CD4-positive, alpha-beta memory T cell (primary cell): ENCODE measurements around the gene KPNA1. TPM values are rescaled to one million over a fixed set of nuclear protein-coding genes. Genes with fewer than 3 reads are reported as not detected.
A peak's percentile ranks its signal among the peaks of the same experiment; 100 is the strongest.
"Not testable (repeated sequence)": the region's sequence is repeated elsewhere in the genome, so short reads cannot be mapped to it uniquely, and the experiment has no call there.

ENCODE experiments used
- CTCF ChIA-PET: fragments of 350-600 bp; sonication (Branson Sonifier 250); formaldehyde crosslinking; loops from one replicate; lab custom pipeline; 2021; ENCODE audit warnings: inconsistent platforms; ENCODE audit not compliant: partially characterized antibody; lab: Charles Lee
- POLR2A ChIA-PET: fragments of 350-600 bp; sonication (Branson Sonifier 250); formaldehyde crosslinking; loops from one replicate; lab custom pipeline; 2021; ENCODE audit not compliant: partially characterized antibody; lab: Charles Lee
- DNase-seq, 5 donors: peaks; one replicate each; pipeline versions ENCODE4 v3.0.0 to v3.0.0-alpha.2; 2020 to 2022; ENCODE audit warnings: mixed read lengths in 1 of 5
- H3K27ac ChIP-seq: one replicate; pipeline ENCODE4 v1.7.0; 2013; ENCODE audit warnings: low read depth, low read length
- H3K27me3 ChIP-seq: 2 replicates; pipeline ENCODE4 v1.7.0; 2013; ENCODE audit warnings: mild to moderate bottlenecking, low read length, moderate library complexity; ENCODE audit not compliant: insufficient read depth
- H3K36me3 ChIP-seq: 2 replicates; pipeline ENCODE4 v1.7.0; 2013; ENCODE audit warnings: mild to moderate bottlenecking, low read length, moderate library complexity; ENCODE audit not compliant: insufficient read depth
- H3K4me1 ChIP-seq: 2 replicates; pipeline ENCODE4 v1.7.0; 2013; ENCODE audit warnings: mild to moderate bottlenecking, low read length, moderate library complexity; ENCODE audit not compliant: insufficient read depth
- H3K4me3 ChIP-seq, 2 donors: one replicate each; pipeline ENCODE4 v1.7.0; 2013; ENCODE audit warnings: low read length in 2 of 2, mild to moderate bottlenecking in 1 of 2
- H3K9me3 ChIP-seq, 2 donors: one replicate each; pipeline ENCODE4 v1.7.0; 2013; ENCODE audit warnings: low read length in 2 of 2, control low read depth in 1 of 2; ENCODE audit not compliant: control insufficient read depth in 1 of 2
- H3K27ac Mint-ChIP-seq, 7 donors: one replicate each; pipeline ENCODE4 v1.8.0; 2020 to 2021; ENCODE audit warnings: mixed read lengths in 7 of 7, mild to moderate bottlenecking in 6 of 7, inconsistent platforms in 3 of 7, moderate library complexity in 3 of 7
- H3K27me3 Mint-ChIP-seq, 2 donors: one replicate each; pipeline ENCODE4 v1.8.0; 2020 to 2021; ENCODE audit warnings: mixed read lengths in 2 of 2
- H3K36me3 Mint-ChIP-seq, 2 donors: one replicate each; pipeline ENCODE4 v1.8.0; 2020 to 2021; ENCODE audit warnings: mixed read lengths in 2 of 2, inconsistent platforms in 1 of 2, mild to moderate bottlenecking in 1 of 2
- H3K4me1 Mint-ChIP-seq, 4 donors: one replicate each; pipeline ENCODE4 v1.8.0; 2020 to 2021; ENCODE audit warnings: mixed read lengths in 4 of 4, mild to moderate bottlenecking in 1 of 4
- H3K4me3 Mint-ChIP-seq, 8 donors: one replicate each; pipeline ENCODE4 v1.8.0; 2020 to 2021; ENCODE audit warnings: mixed read lengths in 8 of 8, mild to moderate bottlenecking in 7 of 8, moderate library complexity in 6 of 8, inconsistent platforms in 3 of 8
- H3K9me3 Mint-ChIP-seq, 8 donors: one replicate each; pipeline ENCODE4 v1.8.0; 2020 to 2021; ENCODE audit warnings: mixed read lengths in 8 of 8, mild to moderate bottlenecking in 5 of 8, inconsistent platforms in 3 of 8, moderate library complexity in 1 of 8
- intact Hi-C: fragments of 100-400 bp; cut with micrococcal nuclease; formaldehyde crosslinking; loops from one replicate; pipeline ENCODE4 v1.15.1; 2023
- polyA plus RNA-seq, 2 donors: library from polyadenylated mRNA; unstranded; fragments of 300-500 nt; fragmentation: Illumina TruSeq; gene quantifications; one replicate each; pipeline ENCODE4 v1.2.3, GENCODE V29; 2021
- total RNA-seq, 2 experiments: library from RNA; stranded (reverse); gene quantifications; one replicate each; pipeline ENCODE4 v1.2.3, GENCODE V29; 2021

KPNA1 gene
- total and polyA plus RNA-seq, 4 experiments from 2014 or later = 45.6 to 71.5 (median 59.4) TPM

DNA sequence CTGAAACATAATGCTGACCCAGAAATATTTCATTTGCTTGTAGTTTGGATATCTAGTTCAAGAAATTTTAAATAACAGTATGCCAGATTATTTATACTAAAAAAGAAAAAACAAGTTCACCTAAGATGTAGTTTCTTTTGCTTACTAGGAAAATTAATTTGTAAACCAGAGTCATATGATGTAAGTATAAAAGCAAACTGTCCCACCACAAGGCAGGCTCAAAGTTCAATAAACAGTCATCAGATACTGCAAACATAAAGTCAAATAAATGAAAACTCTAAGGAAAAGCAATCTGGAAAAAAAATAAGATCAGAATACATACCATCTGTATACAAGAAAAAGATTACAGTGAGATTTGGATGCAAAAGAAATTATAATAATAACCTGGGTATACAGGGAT lies 58.7 kb downstream of the KPNA1 start:
- no peaks in the 10 kb centered on the region for H3K9me3 ChIP-seq
- DNase-seq = no peak
- peaks cover 38% of the 10 kb centered on the region for H3K36me3 ChIP-seq
- Mint-ChIP-seq H3K36me3 (peaks cover 45 to 67% of the 10 kb centered on the region in 2 donors), H3K9me3 (no peaks in the 10 kb centered on the region), H3K27me3 (no peaks in the 10 kb centered on the region), H3K4me3 (no peak overlapping the region), H3K27ac (peak overlapping the region in 3 of 7 donors; percentile 52 to 78 (median 57)), H3K4me1 (peaks cover 0 to 3% (median 1%) of the 10 kb centered on the region in 4 donors)
- no peaks in the 10 kb centered on the region for H3K4me1 ChIP-seq
- H3K27ac ChIP-seq = no peak overlapping the region
- ChIA-PET POLR2A (no interaction called here), CTCF (no interaction called here)
- H3K4me3 ChIP-seq = no peak overlapping the region
- H3K27me3 ChIP-seq = no peaks in the 10 kb centered on the region
- intact Hi-C loops = no loop called here

DNA sequence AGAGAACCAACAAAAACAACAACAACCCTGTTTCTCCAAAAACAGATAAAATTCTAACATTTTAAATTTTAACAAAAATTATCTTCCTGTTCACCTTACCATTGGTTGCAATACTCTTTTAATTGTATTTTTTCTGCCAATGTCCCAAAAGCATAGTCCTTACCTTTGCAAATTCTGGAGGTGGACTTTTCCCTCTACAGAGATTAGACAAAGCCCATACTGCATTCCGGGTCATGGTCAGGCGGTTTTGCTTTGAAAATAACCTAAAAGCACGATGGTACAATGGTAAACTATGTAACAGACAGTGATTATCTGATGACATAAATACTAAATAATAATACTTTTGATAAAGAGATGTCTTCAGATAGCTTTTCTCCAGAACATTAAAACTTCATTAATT lies 63.4 kb downstream of the KPNA1 start:
- intact Hi-C loops = no loop called here
- no peak overlapping the region for H3K4me3 ChIP-seq
- no peak for DNase-seq
- no peaks in the 10 kb centered on the region for H3K4me1 ChIP-seq
- Mint-ChIP-seq H3K9me3 (peaks cover 0 to 5% (median 0%) of the 10 kb centered on the region in 8 donors), H3K4me1 (peaks cover 5 to 9% (median 7%) of the 10 kb centered on the region in 4 donors), H3K4me3 (no peak overlapping the region), H3K27me3 (no peaks in the 10 kb centered on the region), H3K36me3 (peaks cover 66 to 73% of the 10 kb centered on the region in 2 donors), H3K27ac (no peak overlapping the region)
- H3K9me3 ChIP-seq = no peaks in the 10 kb centered on the region
- H3K36me3 ChIP-seq = peaks cover 20% of the 10 kb centered on the region
- ChIA-PET CTCF (interaction anchor here (0.8 to 1.0 kb wide), 2 partner anchors 9 to 36 kb away, joined by 3 read pairs; partner anchors contain the start of gene WDR5B), POLR2A (interaction anchor here (0.6 kb wide), 1 partner anchor 61 kb away, joined by 3 read pairs; no protein-coding TSS in a partner anchor)
- H3K27ac ChIP-seq = no peak overlapping the region
- H3K27me3 ChIP-seq = no peaks in the 10 kb centered on the region

DNA sequence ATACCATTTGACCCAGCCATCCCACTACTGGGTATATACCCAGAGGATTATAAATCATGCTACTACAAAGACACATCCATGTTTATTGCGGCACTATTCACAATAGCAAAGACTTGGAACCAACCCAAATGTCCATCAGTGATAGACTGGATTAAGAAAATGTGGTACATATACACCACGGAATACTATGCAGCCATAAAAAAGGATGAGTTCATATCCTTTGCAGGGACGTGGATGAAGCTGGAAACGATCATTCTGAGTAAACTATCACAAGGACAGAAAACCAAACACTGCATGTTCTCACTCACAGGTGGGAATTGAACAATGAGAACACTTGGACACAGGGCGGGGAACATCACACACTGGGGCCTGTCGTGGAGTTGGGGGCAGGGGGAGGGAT lies 66.5 kb downstream of the KPNA1 start:
- intact Hi-C loops, H3K4me3 Mint-ChIP-seq, H3K4me1 ChIP-seq, CTCF ChIA-PET, POLR2A ChIA-PET, H3K4me3 ChIP-seq, H3K27me3 ChIP-seq, H3K9me3 ChIP-seq, H3K27ac ChIP-seq, H3K27me3 Mint-ChIP-seq, DNase-seq: not testable (repeated sequence)
- peak overlapping the region in 1 of 7 donors; percentile 15 for H3K27ac Mint-ChIP-seq
- H3K36me3 Mint-ChIP-seq = peaks cover 80 to 85% of the 10 kb centered on the region in 2 donors
- peaks cover 0 to 21% (median 3%) of the 10 kb centered on the region in 8 donors for H3K9me3 Mint-ChIP-seq
- peaks cover 14% of the 10 kb centered on the region for H3K36me3 ChIP-seq
- peaks cover 5 to 12% (median 8%) of the 10 kb centered on the region in 4 donors for H3K4me1 Mint-ChIP-seq

DNA sequence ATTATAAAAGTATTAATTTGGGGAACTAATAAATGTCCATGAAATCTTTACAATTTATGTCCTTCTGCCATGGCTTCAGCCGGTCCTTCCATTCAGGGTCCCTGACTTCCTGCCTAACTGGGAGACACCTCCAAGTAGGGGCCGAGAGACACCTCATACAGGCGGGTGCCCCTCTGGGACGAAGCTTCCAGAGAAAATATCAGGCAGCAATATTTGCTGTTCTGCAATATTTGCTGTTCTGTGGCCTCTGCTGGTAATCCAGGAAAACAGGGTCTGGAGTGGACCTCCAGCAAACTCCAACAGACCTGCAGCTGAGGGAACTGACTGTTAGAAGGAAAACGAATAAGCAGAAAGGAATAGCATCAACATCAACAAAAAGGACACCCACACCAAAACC lies 70.2 kb downstream of the KPNA1 start:
- intact Hi-C loops, H3K27me3 ChIP-seq, H3K4me3 Mint-ChIP-seq, H3K9me3 ChIP-seq, H3K27ac ChIP-seq, H3K27ac Mint-ChIP-seq, H3K27me3 Mint-ChIP-seq, H3K4me3 ChIP-seq, DNase-seq, H3K4me1 ChIP-seq, CTCF ChIA-PET, POLR2A ChIA-PET: not testable (repeated sequence)
- Mint-ChIP-seq H3K4me1 (peaks cover 5 to 15% (median 8%) of the 10 kb centered on the region in 4 donors), H3K36me3 (peaks cover 94 to 99% of the 10 kb centered on the region in 2 donors), H3K9me3 (peaks cover 0 to 21% (median 4%) of the 10 kb centered on the region in 8 donors)
- peaks cover 36% of the 10 kb centered on the region for H3K36me3 ChIP-seq

DNA sequence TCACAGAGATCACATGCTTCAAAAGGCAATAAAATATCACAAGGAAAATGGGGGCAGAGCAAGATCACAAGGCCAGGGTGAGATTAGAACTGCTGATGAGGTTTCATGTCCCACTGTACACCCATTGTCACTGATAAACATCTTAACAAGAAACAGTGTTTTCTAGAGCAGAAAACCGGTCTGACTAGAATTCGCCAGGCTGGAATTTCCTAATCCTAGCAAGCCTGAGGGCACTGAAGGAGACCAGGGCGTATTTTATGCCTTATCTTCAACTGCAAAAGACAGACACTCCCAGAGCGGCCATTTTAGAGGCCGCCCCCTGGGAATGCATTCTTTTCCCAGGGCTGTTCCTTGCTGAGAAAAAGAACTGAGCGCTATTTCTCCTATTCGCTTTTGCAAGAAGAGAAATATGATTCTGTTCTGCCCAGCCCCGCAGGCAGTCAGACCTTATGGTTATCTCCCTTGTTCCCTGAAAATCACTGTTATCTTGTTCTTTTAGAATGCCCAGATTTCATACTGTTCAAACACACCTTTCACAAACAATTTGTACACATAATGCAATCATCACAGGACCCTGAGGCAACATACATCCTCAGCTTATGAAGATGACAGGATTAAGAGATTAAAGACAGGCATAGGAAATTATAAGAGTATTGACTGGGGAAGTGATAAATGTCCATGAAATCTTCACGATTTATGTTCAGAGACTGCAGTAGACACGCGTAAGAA lies 70.8 kb downstream of the KPNA1 start:
- H3K27me3 Mint-ChIP-seq, H3K4me3 Mint-ChIP-seq, H3K27ac ChIP-seq, H3K9me3 ChIP-seq, H3K4me3 ChIP-seq, POLR2A ChIA-PET, DNase-seq, intact Hi-C loops, CTCF ChIA-PET, H3K27me3 ChIP-seq, H3K4me1 ChIP-seq: not testable (repeated sequence)
- H3K36me3 ChIP-seq = peaks cover 35% of the 10 kb centered on the region
- Mint-ChIP-seq H3K9me3 (peaks cover 0 to 21% (median 4%) of the 10 kb centered on the region in 8 donors), H3K4me1 (peaks cover 3 to 14% (median 8%) of the 10 kb centered on the region in 4 donors), H3K27ac (peak overlapping the region in 2 of 7 donors; percentile 23 to 75), H3K36me3 (peaks cover 92 to 96% of the 10 kb centered on the region in 2 donors)

DNA sequence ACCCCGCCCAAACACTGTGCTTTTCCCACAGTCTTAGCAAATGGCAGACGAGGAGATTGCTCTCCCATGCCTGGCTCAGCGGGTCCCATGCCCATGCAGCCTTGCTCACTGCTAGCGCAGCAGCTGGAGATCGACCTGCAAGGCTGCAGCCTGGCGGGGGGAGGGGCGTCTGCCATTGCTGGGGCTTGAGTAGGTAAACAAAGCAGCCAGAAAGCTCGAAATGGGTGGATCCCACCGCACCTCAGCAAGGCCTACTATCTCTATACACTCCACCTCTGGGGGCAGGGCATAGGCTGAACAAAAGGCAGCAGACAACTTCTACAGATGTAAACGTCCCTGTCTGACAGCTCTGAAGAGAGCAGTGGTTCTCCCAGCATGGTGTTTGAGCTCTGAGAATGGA lies 71.6 kb downstream of the KPNA1 start:
- POLR2A ChIA-PET = interaction anchor here (0.8 kb wide), 1 partner anchor 51 kb away, joined by 3 read pairs; no protein-coding TSS in a partner anchor
- H3K27ac ChIP-seq = no peak overlapping the region

DNA sequence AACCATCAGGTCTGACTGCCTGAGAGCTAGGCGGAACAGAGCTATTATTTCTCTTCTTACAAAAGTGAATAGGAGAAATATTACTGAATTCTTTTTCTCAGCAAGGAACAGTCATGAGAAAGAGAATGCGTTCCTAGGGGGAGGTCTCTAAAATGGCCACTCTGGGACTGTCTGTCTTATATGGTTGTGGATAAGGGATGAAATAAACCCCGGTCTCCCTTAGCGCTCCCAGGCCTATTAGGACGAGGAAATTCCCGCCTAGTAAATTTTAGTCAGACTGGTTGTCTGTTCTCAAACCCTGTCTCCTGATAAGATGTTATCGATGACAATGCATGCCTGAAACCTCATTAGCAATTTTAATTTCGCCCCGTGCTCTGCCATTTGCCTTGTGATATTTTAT lies 78.8 kb downstream of the KPNA1 start:
- intact Hi-C loops = no loop called here
- Histone ChIP-seq H3K27ac (no peak overlapping the region), H3K4me3 (no peak overlapping the region), H3K36me3 (peaks cover 40% of the 10 kb centered on the region), H3K9me3 (peaks cover 0 to 5% of the 10 kb centered on the region in 2 donors), H3K4me1 (no peaks in the 10 kb centered on the region), H3K27me3 (no peaks in the 10 kb centered on the region)
- peak overlapping the region in 1 of 7 donors; percentile 24 for H3K27ac Mint-ChIP-seq
- DNase-seq = no peak
- H3K4me3 Mint-ChIP-seq = no peak overlapping the region
- H3K9me3 Mint-ChIP-seq = peaks cover 3 to 18% (median 6%) of the 10 kb centered on the region in 8 donors
- peaks cover 0 to 2% (median 0%) of the 10 kb centered on the region in 4 donors for H3K4me1 Mint-ChIP-seq
- CTCF ChIA-PET = no interaction called here
- H3K36me3 Mint-ChIP-seq = peaks cover 77 to 80% of the 10 kb centered on the region in 2 donors
- H3K27me3 Mint-ChIP-seq = no peaks in the 10 kb centered on the region
- POLR2A ChIA-PET = interaction anchor here (2.8 kb wide), 1 partner anchor 20 kb away, joined by 9 read pairs; the partner anchor contains the start of gene WDR5B

More for the DNA sequence above, 71.6 kb downstream of the KPNA1 start:
- no peaks in the 10 kb centered on the region for H3K4me1 ChIP-seq
- no peaks in the 10 kb centered on the region for H3K27me3 ChIP-seq
- no peak overlapping the region for H3K4me3 ChIP-seq
- DNase-seq = no peak
- intact Hi-C loops = no loop called here
- H3K9me3 ChIP-seq = no peaks in the 10 kb centered on the region
- H3K27ac Mint-ChIP-seq = peak overlapping the region in 1 of 7 donors; percentile 75
- peaks cover 33% of the 10 kb centered on the region for H3K36me3 ChIP-seq
- CTCF ChIA-PET = no interaction called here
- H3K4me3 Mint-ChIP-seq = no peak overlapping the region
- H3K9me3 Mint-ChIP-seq = peaks cover 0 to 17% (median 3%) of the 10 kb centered on the region in 8 donors
- peaks cover 90 to 92% of the 10 kb centered on the region in 2 donors for H3K36me3 Mint-ChIP-seq
- no peaks in the 10 kb centered on the region for H3K27me3 Mint-ChIP-seq
- H3K4me1 Mint-ChIP-seq = peaks cover 3 to 13% (median 7%) of the 10 kb centered on the region in 4 donors
